Measurements from ENCODE around the gene CCNC. TPM values are rescaled to one million over a fixed set of nuclear protein-coding genes. Genes with fewer than 3 reads are reported as not detected.

CCNC gene
- total RNA-seq, 1 experiment from 2014 or later, result 43.4 TPM

DNA sequence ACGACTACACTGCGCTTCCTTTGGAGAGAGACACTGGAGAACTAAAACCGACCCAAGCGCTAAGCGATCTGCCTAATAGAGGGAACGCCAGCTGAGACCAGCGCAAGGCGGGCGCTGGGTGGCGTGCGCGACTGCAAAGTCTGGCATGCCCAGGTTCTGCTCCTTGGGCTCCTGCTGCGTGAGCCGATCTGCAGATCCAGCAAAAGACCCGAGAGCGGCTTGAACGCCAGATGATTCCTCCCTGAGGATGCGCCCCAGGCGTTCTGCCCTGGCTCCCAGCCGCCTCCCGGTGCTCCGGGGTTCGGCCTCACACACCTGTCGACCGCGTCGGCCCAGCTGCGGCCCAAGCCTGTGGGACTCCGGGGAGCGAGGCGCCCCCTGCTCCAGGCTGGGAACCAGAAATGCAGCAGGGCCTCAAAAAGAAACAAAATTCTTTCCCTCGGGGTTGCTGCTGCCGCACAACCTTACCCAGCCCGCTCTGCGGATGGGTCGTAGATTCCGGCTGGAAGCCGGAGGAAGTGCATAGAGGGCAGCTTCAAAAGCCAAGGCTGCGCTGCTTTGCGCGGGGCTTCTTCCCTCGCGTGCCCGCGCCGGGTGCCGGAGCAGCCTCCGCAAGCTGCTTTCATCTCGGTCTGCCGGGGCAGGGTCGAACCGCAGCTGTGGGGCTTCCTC, 20.3 kb upstream of the CCNC start:
- BruUV-seq (replicated peaks), result no TSS peak
- H3K4me1 ChIP-seq (ENCODE audit: control insufficient read depth, insufficient read depth, low read length), result peaks cover 3% of the 10 kb centered on the region; the same call in 1 of the 2 replicates
- DNase-seq (ENCODE audit: low read depth, low spot score) (peak; percentile 15), ATAC-seq (peak; percentile 97)
- TF ChIP-seq, protein P1, sequence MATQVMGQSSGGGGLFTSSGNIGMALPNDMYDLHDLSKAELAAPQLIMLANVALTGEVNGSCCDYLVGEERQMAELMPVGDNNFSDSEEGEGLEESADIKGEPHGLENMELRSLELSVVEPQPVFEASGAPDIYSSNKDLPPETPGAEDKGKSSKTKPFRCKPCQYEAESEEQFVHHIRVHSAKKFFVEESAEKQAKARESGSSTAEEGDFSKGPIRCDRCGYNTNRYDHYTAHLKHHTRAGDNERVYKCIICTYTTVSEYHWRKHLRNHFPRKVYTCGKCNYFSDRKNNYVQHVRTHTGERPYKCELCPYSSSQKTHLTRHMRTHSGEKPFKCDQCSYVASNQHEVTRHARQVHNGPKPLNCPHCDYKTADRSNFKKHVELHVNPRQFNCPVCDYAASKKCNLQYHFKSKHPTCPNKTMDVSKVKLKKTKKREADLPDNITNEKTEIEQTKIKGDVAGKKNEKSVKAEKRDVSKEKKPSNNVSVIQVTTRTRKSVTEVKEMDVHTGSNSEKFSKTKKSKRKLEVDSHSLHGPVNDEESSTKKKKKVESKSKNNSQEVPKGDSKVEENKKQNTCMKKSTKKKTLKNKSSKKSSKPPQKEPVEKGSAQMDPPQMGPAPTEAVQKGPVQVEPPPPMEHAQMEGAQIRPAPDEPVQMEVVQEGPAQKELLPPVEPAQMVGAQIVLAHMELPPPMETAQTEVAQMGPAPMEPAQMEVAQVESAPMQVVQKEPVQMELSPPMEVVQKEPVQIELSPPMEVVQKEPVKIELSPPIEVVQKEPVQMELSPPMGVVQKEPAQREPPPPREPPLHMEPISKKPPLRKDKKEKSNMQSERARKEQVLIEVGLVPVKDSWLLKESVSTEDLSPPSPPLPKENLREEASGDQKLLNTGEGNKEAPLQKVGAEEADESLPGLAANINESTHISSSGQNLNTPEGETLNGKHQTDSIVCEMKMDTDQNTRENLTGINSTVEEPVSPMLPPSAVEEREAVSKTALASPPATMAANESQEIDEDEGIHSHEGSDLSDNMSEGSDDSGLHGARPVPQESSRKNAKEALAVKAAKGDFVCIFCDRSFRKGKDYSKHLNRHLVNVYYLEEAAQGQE (IDR thresholded peaks at IDR 0.05; ENCODE audit: insufficient read depth in 1 of 2, low read depth in 2 of 2, low read length in 1 of 2), result no peak
- TF ChIP-seq, protein P2, sequence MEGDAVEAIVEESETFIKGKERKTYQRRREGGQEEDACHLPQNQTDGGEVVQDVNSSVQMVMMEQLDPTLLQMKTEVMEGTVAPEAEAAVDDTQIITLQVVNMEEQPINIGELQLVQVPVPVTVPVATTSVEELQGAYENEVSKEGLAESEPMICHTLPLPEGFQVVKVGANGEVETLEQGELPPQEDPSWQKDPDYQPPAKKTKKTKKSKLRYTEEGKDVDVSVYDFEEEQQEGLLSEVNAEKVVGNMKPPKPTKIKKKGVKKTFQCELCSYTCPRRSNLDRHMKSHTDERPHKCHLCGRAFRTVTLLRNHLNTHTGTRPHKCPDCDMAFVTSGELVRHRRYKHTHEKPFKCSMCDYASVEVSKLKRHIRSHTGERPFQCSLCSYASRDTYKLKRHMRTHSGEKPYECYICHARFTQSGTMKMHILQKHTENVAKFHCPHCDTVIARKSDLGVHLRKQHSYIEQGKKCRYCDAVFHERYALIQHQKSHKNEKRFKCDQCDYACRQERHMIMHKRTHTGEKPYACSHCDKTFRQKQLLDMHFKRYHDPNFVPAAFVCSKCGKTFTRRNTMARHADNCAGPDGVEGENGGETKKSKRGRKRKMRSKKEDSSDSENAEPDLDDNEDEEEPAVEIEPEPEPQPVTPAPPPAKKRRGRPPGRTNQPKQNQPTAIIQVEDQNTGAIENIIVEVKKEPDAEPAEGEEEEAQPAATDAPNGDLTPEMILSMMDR (IDR thresholded peaks at IDR 0.05), result peak; percentile 83
- intact Hi-C loops (cut with micrococcal nuclease; ENCODE audit: unreplicated experiment) (loop anchor here (5.0 kb wide), 2 partner anchors 159 to 234 kb away; no protein-coding TSS in a partner anchor), in situ Hi-C loops (cut with HindIII; ENCODE audit: low pct_unique_long_range_greater_than_20kb, low sequenced_read_pairs) (no loop called here)
- H3K27ac ChIP-seq (ENCODE audit: low read length), result no peak overlapping the region
- POLR2A ChIA-PET, result interaction anchor here (0.6 kb wide), 1 partner anchor 21 kb away, joined by 3 read pairs; no protein-coding TSS in a partner anchor
- H3K27me3 ChIP-seq (ENCODE audit: control insufficient read depth, insufficient read depth, low read length), result peaks cover 19% of the 10 kb centered on the region
- CTCF ChIA-PET, result interaction anchor here (0.6 to 1.4 kb wide), 3 partner anchors 57 to 189 kb away, joined by 4 to 8 read pairs (median 6); no protein-coding TSS in a partner anchor
- no peaks in the 10 kb centered on the region for H3K9me3 ChIP-seq (ENCODE audit: control insufficient read depth, insufficient read depth, low read depth, low read length)
- H3K4me3 ChIP-seq (ENCODE audit: low read depth in 2 of 2, low read length in 2 of 2), result peak overlapping the region; percentile 40 to 68
- no peaks in the 10 kb centered on the region for H3K36me3 ChIP-seq (ENCODE audit: control insufficient read depth, insufficient read depth, low read length)

DNA sequence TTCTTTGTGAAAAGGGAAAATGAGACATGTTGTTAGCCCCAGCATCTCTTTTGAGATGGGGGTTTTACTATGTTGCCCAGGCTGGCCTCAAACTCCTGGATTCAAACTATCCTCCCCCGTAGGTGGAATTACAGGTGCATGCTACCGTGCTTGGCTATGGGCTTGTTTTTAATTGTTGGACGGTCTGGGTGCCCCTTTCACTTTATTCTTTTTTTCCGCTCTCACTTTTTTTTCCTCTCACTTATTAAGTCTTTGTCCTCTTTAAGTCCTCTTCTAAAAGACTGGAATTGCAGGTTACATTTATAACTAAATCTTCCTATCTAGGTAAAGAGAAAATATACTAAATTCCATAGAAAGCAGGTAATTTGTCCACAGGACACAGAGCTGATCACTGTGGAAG, 19.3 kb upstream of the CCNC start:
- no peaks in the 10 kb centered on the region for H3K9me3 ChIP-seq (ENCODE audit: control insufficient read depth, insufficient read depth, low read depth, low read length)
- no peak for DNase-seq (ENCODE audit: low read depth, low spot score)
- peaks cover 15% of the 10 kb centered on the region for H3K27me3 ChIP-seq (ENCODE audit: control insufficient read depth, insufficient read depth, low read length)
- no peak overlapping the region for H3K27ac ChIP-seq (ENCODE audit: low read length)
- no peak overlapping the region for H3K4me3 ChIP-seq (ENCODE audit: low read depth in 2 of 2, low read length in 2 of 2)
- H3K4me1 ChIP-seq (ENCODE audit: control insufficient read depth, insufficient read depth, low read length), result peaks cover 3% of the 10 kb centered on the region; the same call in 1 of the 2 replicates
- CTCF ChIA-PET, result interaction anchor here (0.6 to 1.4 kb wide), 2 partner anchors 158 to 189 kb away, joined by 4 to 8 read pairs; no protein-coding TSS in a partner anchor
- POLR2A ChIA-PET, result no interaction called here
- intact Hi-C loops (cut with micrococcal nuclease; ENCODE audit: unreplicated experiment), result loop anchor here (5.0 kb wide), 2 partner anchors 160 to 235 kb away; no protein-coding TSS in a partner anchor
- no peak for TF ChIP-seq TCF7L2 (IDR thresholded peaks at IDR 0.05; ENCODE audit: low read depth, low read length)
- H3K36me3 ChIP-seq (ENCODE audit: control insufficient read depth, insufficient read depth, low read length), result no peaks in the 10 kb centered on the region
- BruUV-seq (replicated peaks), result no TSS peak
- in situ Hi-C loops (cut with HindIII; ENCODE audit: low pct_unique_long_range_greater_than_20kb, low sequenced_read_pairs), result no loop called here
- ATAC-seq, result no peak

DNA sequence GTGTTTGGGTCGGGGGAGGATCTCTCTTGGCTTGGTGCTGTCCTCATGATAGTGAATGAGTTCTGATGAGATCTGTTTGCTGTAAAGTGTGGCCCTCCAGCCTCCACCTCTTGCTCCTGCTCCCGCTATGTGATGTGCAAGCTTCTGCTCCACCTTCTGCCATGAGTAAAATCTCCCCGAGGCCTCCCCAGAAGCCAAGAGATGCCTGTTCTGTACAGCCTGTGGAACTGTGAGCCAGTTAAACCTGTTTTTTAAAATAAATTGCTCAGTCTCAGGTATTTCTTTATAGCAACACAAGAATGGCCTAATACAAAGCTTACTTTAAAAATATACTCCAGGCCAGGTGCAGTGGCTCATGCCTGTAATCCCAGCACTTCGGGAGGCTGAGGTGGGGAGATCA, 11.3 kb upstream of the CCNC start:
- H3K27ac ChIP-seq (ENCODE audit: low read length), result no peak overlapping the region
- DNase-seq (ENCODE audit: low read depth, low spot score) (no peak), ATAC-seq (no peak)
- no peaks in the 10 kb centered on the region for H3K4me1 ChIP-seq (ENCODE audit: control insufficient read depth, insufficient read depth, low read length)
- no peak overlapping the region for H3K4me3 ChIP-seq (ENCODE audit: low read depth in 2 of 2, low read length in 2 of 2)
- H3K9me3 ChIP-seq (ENCODE audit: control insufficient read depth, insufficient read depth, low read depth, low read length), result no peaks in the 10 kb centered on the region
- ChIA-PET CTCF (no interaction called here), POLR2A (no interaction called here)
- TF ChIP-seq, protein P2 (IDR thresholded peaks at IDR 0.05), result no peak
- no peak for TF ChIP-seq SIN3A (IDR thresholded peaks at IDR 0.05; ENCODE audit: borderline replicate concordance, insufficient read depth, low read depth, low read length)
- no peak for TF ChIP-seq TCF7L2 (IDR thresholded peaks at IDR 0.05; ENCODE audit: low read depth, low read length)
- no peak for TF ChIP-seq POLR2AphosphoS5 (IDR thresholded peaks at IDR 0.05; ENCODE audit: low read depth, low read length)
- TF ChIP-seq, protein P1 (IDR thresholded peaks at IDR 0.05; ENCODE audit: insufficient read depth in 1 of 2, low read depth in 2 of 2, low read length in 1 of 2), result no peak
- peaks cover 4% of the 10 kb centered on the region; the same call in 1 of the 2 replicates for H3K27me3 ChIP-seq (ENCODE audit: control insufficient read depth, insufficient read depth, low read length)
- intact Hi-C loops (cut with micrococcal nuclease; ENCODE audit: unreplicated experiment), result no loop called here
- in situ Hi-C loops (cut with HindIII; ENCODE audit: low pct_unique_long_range_greater_than_20kb, low sequenced_read_pairs), result no loop called here
- BruUV-seq (replicated peaks), result no TSS peak
- no peaks in the 10 kb centered on the region for H3K36me3 ChIP-seq (ENCODE audit: control insufficient read depth, insufficient read depth, low read length)

Measured in Panc1 (cell line).